ENCODE measurements around the gene MAST3. TPM values are rescaled to one million over a fixed set of nuclear protein-coding genes. Genes with fewer than 3 reads are reported as not detected.

The MAST3 gene
- polyA plus RNA-seq, 1 of the 3 experiments (the other 2 are of a cell fraction) = 4.5 TPM

GRCh38 chr19:18060472-18060871, 37.1 kb upstream of the MAST3 start:
- H3K4me1 ChIP-seq (ENCODE audit: control insufficient read depth in 1 of 2, insufficient read depth in 2 of 2, low read depth in 1 of 2, low read length in 1 of 2) = peaks cover 0 to 3% of the 10 kb centered on the region in 2 experiments; a peak in 1 of 4 replicates
- no peaks in the 10 kb centered on the region for H4K20me1 ChIP-seq (ENCODE audit: insufficient read depth)
- H3K79me2 ChIP-seq (ENCODE audit: insufficient read depth) = no peaks in the 10 kb centered on the region
- H3K9me2 ChIP-seq = no peaks in the 10 kb centered on the region
- peak; percentile 52 for DNase-seq
- H2AFZ ChIP-seq (ENCODE audit: low read depth) = no peak overlapping the region
- CTCF ChIA-PET = interaction anchor here (0.7 to 8.9 kb wide), 6 partner anchors 31 to 301 kb away, joined by 3 to 118 read pairs (median 8); partner anchors contain the start of gene ARRDC2
- POLR2A ChIA-PET = no interaction called here
- 64% methylated on average over 4 of the region's 6 CpGs for WGBS (ENCODE audit: low lambda C conversion rate)
- H3F3A ChIP-seq (replicated peaks; ENCODE audit: insufficient read depth) = no peaks in the 10 kb centered on the region
- no peak overlapping the region for H3K4me3 ChIP-seq (ENCODE audit: low read depth in 2 of 2, low read length in 1 of 2)
- H3K27ac ChIP-seq (ENCODE audit: low read depth in 2 of 2, low read length in 1 of 2) = no peak overlapping the region
- H3K9me3 ChIP-seq = no peaks in the 10 kb centered on the region
- no peak overlapping the region for H3K4me2 ChIP-seq
- H3K36me3 ChIP-seq (replicated peaks in 1 of 2; ENCODE audit: control insufficient read depth in 1 of 2, insufficient read depth in 2 of 2, low read length in 1 of 2) = no peaks in the 10 kb centered on the region
- no peaks in the 10 kb centered on the region for H3K27me3 ChIP-seq (ENCODE audit: insufficient read depth)
- H3K9ac ChIP-seq = no peak overlapping the region
- TF ChIP-seq NRF1 (IDR thresholded peaks at IDR 0.05; ENCODE audit: low read depth, low read length) (no peak), JUND (IDR thresholded peaks at IDR 0.05) (no peak), USF1 (IDR thresholded peaks at IDR 0.05; ENCODE audit: borderline replicate concordance, low read depth) (peak; percentile 52; the same call in 1 of the 2 replicates)

- Histone ChIP-seq H3K4me3 (ENCODE audit: low read depth in 2 of 2, low read length in 1 of 2) (no peak overlapping the region), H3K79me2 (ENCODE audit: insufficient read depth) (no peaks in the 10 kb centered on the region), H3K36me3 (replicated peaks in 1 of 2; ENCODE audit: control insufficient read depth in 1 of 2, insufficient read depth in 2 of 2, low read length in 1 of 2) (no peaks in the 10 kb centered on the region), H4K20me1 (ENCODE audit: insufficient read depth) (no peaks in the 10 kb centered on the region), H3K27me3 (ENCODE audit: insufficient read depth) (no peaks in the 10 kb centered on the region), H3K9me3 (no peaks in the 10 kb centered on the region), H3K9me2 (no peaks in the 10 kb centered on the region), H3K9ac (no peak overlapping the region), H2AFZ (ENCODE audit: low read depth) (no peak overlapping the region), H3K4me1 (ENCODE audit: control insufficient read depth in 1 of 2, insufficient read depth in 2 of 2, low read depth in 1 of 2, low read length in 1 of 2) (peaks cover 0 to 3% of the 10 kb centered on the region in 2 experiments; a peak in 1 of 4 replicates), H3F3A (replicated peaks; ENCODE audit: insufficient read depth) (no peaks in the 10 kb centered on the region), H3K4me2 (no peak overlapping the region), H3K27ac (ENCODE audit: low read depth in 2 of 2, low read length in 1 of 2) (no peak overlapping the region)
- 74% methylated on average over 8 of the region's 8 CpGs for WGBS (ENCODE audit: low lambda C conversion rate)
- ChIA-PET CTCF (interaction anchor here (1.0 to 8.9 kb wide), 5 partner anchors 54 to 124 kb away, joined by 3 to 118 read pairs (median 7); partner anchors contain the start of gene ARRDC2), POLR2A (no interaction called here)
- TF ChIP-seq CHD2 (IDR thresholded peaks at IDR 0.05; ENCODE audit: low read length, partially characterized antibody) (no peak), ZBTB33 (IDR thresholded peaks at IDR 0.05; ENCODE audit: borderline replicate concordance, low read depth) (no peak), GABPA (IDR thresholded peaks at IDR 0.05; ENCODE audit: low read depth) (no peak), TAF1 (IDR thresholded peaks at IDR 0.05; ENCODE audit: borderline replicate concordance, low read depth, low read length) (no peak), TEAD4 (IDR thresholded peaks at IDR 0.05; ENCODE audit: borderline replicate concordance, insufficient read depth) (no peak), EP300 (IDR thresholded peaks at IDR 0.05; ENCODE audit: borderline replicate concordance in 1 of 2, low read depth in 1 of 2, low read length in 1 of 2) (no peak), IRF3 (IDR thresholded peaks at IDR 0.05; ENCODE audit: low read depth, low read length) (no peak), NFIC (IDR thresholded peaks at IDR 0.05; ENCODE audit: borderline replicate concordance) (no peak), YY1 (IDR thresholded peaks at IDR 0.05; ENCODE audit: low read depth) (no peak), JUND (IDR thresholded peaks at IDR 0.05) (no peak), FOSL2 (IDR thresholded peaks at IDR 0.05; ENCODE audit: borderline replicate concordance, low read depth) (no peak)
- no peak for DNase-seq
Measured at GRCh38 chr19:18062028-18062427, 35.5 kb upstream of the MAST3 start.
